ENCODE results near the gene TREM2.

TREM2 gene

DNA sequence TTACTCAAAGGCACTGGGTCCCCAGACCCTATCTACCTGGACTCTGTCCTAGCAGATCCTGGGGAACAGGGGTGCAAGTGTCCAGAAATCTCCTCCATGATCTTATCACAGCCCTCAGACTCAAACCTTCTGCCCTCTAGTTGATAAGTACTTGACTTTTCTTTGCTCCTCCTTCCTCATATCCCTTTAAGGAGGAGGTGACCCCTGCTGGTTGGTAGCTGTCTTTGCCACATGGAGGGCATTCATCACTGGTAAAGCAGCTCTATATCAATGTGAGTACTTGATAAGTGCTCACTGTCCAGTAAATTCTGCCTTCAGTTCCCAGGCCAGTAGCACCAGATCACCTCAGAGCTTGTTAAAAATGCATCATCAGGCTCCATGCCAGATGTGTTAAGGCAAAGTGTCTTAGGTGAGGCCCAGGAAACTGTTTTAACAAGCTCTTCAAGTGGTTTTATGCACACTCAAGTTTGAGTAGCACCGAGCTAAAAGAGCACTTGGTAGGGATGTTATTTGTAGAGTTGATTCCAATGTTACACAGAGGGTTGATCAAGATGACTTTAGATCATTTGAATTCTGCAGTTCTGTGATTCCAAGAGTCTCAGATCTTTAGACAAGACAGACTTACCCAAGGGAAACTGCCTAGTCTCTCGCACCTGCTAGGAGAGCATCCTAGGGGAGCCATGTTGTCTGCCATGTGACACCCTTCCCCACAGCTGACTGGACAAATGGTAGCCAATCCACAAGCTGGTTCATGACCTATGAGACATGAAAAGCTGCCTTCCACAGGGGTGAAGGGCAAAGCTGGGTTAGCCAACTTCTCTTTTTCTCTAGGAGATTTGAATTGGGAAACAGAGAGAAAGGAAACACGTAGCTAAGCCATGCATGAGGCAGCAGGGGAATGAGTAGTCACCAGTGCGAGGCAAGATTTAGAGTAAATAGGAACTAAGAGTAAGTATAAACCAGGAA, 19.4 kb upstream of the TREM2 start:
- DNase-seq = peak; percentile 67

GRCh38 chr6:41181566-41181965, 18.6 kb upstream of the TREM2 start:
- no peak for DNase-seq

DNA sequence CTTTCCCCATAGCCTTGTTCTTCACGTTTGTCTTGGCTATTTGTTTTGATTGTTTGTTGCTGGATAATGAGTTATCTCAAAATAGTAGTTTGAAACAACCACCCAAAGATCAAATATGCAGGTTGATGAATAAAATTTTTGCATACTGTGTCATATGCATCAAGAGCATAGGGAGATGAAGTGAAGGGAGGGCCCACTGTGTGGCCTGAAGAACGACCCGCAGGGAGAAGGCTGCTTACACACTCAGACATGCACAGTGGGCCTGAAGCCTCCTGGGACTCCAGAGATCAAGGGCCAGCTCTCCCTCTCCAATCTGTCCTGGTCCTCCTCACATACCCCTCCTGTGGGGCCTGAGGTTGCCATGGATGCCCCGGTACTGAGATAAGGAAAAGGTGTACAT, 16.2 kb upstream of the TREM2 start:
- no peak for DNase-seq

GRCh38 chr6:41177695-41178094, 14.8 kb upstream of the TREM2 start:
- DNase-seq = no peak

- DNase-seq = no peak
These were observed 14.4 kb upstream of the TREM2 start for GRCh38 chr6:41177287-41177686.

DNA sequence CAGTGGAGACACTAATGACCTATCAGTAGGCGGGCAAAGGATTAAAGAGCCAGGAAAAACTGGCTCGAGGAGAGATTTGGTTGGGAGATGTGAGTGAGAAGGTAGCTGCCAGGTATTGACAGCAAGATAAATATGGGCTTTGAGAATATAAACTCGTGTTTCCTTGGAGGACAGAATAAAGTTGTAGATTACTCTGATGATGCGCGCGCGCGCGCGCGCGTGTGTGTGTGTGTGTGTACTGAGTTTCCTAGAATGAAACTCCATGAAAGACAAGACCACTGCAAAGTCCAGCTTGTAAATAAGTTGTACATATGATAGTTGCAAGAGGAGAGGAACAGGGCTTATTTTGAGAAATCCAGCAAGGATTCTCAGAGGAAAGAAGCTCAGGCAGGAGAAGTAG, 13.3 kb upstream of the TREM2 start:
- DNase-seq = no peak

GRCh38 chr6:41175084-41175483, 12.2 kb upstream of the TREM2 start:
- no peak for DNase-seq

DNA sequence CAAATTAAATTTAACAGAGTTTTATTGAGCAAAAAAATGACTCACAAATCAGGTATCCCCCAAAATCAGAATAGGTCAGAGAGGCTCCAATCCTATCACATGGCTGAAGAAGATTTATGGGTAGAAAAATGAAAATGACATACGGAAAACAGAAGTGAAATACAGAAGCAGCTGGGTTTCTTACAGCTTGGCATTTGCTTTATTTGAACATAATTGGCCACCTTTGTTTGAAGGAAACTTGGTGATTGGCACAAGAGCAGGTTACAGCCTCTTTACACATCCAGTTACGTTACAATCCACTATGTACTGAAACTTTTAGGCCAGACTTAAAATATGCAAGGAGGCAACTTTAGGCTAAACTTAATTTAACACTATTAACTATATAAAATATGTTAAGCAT, 11.7 kb upstream of the TREM2 start:
- DNase-seq = no peak

- DNase-seq = no peak
These were observed 9.0 kb upstream of the TREM2 start for GRCh38 chr6:41171908-41172307.

GRCh38 chr6:41170547-41171160, 7.7 kb upstream of the TREM2 start:
- DNase-seq = no peak

- no peak for DNase-seq
These were observed 4.5 kb upstream of the TREM2 start for GRCh38 chr6:41167173-41167963.

- no peak for DNase-seq
These were observed 1.7 kb upstream of the TREM2 start for GRCh38 chr6:41164551-41165120.

DNA sequence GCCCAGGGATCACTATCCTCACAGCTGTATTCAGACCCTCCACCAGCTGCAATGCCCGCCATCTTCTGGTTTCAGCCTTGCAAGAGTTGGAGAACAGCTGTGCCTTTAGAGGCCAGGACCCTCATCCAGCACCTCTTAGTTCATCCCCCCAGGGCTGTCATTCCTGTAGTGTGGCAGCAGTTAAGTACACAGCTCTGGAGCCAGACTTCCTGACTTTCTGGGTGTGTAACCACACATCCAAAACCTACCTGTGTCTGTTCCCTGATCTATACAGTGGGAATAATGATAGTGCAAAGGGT, 452 bp upstream of the TREM2 start:
- no peak for DNase-seq

DNA sequence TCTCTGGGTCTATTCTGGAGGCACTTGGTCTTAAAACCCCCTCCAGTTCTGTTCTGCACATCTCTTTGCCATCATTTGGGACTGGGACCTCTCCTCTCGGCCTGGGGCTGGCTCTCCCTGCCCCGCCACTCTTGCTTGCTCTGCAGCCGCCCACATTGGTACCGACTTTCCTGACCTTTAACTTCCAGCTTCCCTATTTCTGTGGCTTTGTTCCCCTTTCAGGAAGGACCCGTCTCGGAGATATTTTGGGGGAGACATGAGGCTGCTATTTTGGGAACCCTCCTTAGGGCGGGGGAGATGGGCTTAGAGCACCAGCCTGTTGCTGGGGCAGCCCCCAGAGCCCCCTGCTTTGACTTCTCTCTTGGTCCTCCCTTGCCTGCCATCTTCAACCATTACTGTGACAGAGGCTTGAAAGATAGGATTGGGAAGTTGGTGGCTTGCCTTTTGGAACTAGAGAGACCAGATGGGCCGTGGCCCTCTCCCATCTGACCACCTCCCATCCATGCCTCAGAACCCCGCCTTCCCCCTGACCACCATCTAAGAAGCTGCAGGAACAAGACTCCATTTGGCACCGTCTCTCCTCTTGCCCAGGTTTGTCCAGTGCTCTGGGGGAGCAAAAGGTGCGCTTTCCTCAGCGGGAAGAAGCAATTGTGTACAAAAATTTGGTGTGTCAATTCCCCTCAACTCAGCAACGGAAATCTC, 914 bp downstream of the TREM2 start:
- no peak for DNase-seq

GRCh38 chr6:41161380-41161779, 1.5 kb downstream of the TREM2 start:
- no peak for DNase-seq

DNA sequence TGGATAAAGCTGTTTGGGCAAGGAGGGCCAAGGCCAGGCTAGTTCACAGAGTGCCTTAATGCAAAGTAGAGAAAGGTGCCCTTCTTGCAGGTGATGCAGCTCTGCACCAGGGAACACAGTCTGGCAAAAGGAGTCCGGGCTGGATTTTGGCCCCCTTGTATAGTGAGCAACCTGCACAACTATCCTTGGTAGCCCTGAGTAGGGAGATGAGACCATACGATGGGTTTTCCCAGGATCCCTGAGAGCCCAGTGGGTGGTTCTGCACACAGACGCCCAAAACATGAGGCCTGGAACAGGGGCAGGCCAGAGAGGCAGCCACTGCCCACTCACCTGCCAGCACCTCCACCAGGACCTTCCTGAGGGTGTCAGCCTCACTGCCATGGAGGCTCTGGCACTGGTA, 2.0 kb downstream of the TREM2 start:
- no peak for DNase-seq

DNA sequence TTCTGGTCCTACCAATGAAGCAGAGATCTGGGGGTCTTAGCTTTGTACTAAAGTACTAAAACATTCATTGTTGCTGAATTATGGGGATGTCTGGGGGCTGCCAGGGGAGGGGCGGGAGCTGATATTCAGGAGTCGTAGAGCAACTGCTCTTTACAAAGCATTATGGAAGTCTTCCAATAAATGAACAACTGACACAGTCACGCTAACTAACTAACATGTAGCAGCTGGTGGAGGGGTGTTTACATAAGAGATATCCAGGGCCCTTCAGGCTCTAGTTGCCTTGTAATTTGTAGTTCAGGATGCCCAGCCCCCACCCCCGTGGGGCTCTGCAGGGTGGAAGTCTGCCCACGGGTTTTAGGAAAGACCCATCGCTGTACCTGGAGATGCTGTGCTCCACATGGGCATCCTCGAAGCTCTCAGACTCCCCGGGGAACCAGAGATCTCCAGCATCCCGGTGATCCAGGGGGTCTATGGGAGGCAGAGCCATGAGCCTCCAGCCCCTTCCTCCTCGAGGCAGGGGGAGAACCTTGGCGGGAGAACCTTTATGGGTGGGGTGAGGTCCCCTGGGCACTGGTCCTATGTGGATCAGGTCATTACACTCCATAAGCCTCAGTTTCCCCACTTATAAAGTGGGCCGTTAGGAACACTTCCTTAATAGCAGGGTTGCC, 3.4 kb downstream of the TREM2 start:
- DNase-seq = peak; percentile 80

DNA sequence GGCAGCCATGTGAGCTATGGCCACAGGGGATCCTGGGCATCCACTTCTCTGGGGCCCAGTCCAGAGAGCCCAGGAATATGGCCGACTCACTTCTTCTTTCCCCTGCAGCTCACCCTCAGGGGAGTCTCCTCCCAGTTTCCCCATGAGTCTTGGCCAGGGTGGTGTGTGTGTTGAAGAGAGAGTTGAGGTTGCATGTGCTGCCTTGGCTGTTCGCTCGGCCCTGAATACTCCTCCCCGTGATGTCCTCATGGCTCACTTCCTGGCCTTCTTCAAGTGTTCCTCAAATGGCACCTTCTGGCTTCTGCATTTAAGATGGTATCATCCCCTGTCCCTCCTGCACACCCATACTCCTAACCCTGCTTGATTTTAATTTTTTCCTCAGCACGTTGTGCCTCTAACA, 5.6 kb downstream of the TREM2 start:
- no peak for DNase-seq

DNA sequence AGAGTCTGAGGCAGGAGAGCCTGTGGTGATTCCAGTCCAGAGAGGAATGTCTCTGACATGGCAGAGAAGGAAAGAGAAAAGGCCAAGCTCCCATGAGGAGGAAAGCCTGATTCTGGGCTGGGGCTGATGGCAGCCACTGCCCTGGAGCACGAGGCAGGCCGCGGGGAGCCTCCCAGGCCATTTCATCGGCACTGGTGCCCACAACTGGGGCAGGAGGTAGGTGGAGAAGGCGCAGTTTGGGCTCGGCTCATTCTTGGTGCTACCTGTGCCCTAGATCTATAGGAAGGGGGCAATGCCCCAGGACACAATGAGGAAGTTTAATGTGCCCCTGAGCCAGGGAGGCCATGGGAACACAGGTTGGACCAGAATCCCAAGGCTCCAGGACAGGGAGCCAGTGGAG, 6.1 kb downstream of the TREM2 start:
- DNase-seq = no peak

DNA sequence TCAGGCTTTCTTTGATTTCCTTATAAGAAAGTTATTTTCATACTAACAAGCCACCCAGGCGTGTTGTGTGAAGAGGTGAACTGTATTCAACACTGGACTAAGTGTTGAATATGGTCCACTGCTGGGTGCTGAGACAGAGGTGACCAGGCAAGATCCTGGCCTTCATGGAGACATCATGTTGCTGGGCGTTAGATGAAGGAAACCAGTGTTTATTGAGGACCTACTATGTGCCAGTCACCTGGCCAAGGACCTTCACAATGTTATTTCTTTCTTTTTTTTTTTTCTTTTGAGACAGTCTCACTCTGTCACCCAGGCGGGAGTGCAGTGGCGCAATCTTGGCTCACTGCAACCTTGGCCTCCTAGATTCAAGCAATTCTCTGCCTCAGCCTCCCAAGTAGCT, 6.9 kb downstream of the TREM2 start:
- no peak for DNase-seq

DNA sequence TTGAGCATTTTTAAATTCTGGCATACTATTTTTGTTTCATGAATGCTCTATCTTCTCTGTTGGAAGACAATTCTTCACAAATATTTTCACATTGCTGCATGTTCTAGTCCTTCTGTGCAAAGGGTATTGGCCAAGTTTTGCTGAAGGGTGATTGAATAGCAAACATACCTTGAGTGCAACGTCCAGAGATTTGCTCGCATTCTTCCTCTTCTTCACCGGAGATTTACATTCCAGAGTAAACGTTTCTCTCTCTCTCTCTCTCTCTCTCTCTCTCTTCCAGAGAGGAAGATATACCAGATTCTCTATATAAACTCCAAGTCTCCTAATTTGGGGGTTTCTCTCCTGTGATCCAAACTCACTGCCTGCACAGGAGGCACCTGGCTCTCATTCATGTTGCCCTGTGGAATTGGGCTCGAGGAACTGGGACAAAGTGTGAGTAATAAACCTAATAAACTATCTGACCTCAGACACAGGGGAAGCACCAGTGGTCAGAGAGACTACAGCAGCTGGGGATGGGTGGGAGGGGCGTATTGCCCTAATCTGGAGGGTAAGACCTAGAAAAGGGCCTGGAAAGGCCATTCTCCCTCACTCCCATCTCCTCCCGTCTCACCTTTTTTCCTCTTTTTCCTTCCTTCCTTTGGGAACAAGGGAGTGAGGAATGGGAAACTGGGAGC, 7.6 kb downstream of the TREM2 start:
- DNase-seq = no peak
